ENCODE data around the gene ROBO2.

The ROBO2 gene

GRCh38 chr3:77189258-77189657 is 149.4 kb downstream of the ROBO2 start:
- DNase-seq (ENCODE audit: low spot score), result no peak

DNA sequence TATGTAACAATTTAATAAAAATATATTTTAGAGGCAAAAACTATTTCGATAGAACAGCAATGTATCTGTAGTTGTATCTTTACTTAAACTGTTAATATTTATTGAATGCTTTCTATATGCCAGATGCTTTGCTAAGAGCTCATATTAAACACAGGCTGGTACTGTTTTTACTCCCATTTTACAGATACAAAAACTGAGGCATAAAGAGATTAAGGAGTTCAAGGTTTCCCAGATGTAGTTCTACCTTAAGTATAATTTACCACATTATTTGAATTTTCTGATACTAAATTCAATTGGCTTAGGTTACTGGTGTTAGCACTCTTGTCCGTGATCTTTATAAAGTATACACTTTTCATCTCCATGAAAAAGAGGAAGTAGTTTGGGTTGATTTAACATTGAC is 149.8 kb downstream of the ROBO2 start:
- DNase-seq (ENCODE audit: low spot score), result no peak

- no peak for DNase-seq (ENCODE audit: low spot score)
Measured at GRCh38 chr3:77190374-77190773, 150.5 kb downstream of the ROBO2 start.

- no peak for DNase-seq (ENCODE audit: low spot score)
Measured at GRCh38 chr3:77191014-77191413, 151.1 kb downstream of the ROBO2 start.

GRCh38 chr3:77191640-77192039 is 151.7 kb downstream of the ROBO2 start:
- no peak for DNase-seq (ENCODE audit: low spot score)

GRCh38 chr3:77195766-77196545 is 156.1 kb downstream of the ROBO2 start:
- DNase-seq (ENCODE audit: low spot score), result no peak

- no peak for DNase-seq (ENCODE audit: low spot score)
Measured at GRCh38 chr3:77197408-77197807, 157.5 kb downstream of the ROBO2 start.

DNA sequence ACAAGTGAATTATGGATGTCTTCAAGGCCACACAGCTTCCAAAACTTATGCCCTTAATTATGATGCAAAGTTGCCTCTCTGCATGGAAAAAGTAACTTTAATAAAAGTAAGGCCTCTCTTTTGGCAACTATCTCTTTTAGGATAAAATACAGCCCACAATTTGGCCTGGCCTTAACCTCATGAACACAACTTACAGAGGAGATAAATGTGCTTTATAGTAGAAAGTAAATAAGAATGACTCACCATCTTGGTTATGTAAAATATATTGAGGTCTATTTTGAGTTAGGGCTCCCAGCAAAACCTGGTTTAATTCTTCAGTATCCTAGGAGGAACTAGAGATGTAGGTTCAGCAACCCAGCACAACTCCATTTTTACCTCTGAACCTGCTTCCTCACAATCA is 164.0 kb downstream of the ROBO2 start:
- DNase-seq (ENCODE audit: low spot score), result no peak

DNA sequence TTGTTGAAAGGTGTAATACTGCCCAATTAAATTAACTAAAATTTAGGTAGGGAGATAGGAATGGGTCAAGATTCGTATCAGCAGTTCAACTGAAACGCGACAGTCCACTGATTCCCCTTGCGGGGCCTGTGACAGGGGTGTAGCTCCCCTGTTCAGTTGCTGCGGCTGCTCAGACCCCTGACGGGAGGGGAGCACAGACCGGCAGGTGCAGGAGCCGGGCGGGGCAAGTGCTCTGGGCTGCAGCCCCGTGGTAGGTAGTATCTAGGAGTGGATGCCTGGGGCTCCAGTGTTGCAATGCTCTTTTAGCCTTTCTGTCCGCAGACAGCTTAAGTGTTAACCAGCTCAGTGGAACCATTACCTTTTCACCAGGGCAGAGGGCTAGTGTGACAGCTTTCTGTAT is 164.9 kb downstream of the ROBO2 start:
- peak; percentile 45 for DNase-seq (ENCODE audit: low spot score)

DNA sequence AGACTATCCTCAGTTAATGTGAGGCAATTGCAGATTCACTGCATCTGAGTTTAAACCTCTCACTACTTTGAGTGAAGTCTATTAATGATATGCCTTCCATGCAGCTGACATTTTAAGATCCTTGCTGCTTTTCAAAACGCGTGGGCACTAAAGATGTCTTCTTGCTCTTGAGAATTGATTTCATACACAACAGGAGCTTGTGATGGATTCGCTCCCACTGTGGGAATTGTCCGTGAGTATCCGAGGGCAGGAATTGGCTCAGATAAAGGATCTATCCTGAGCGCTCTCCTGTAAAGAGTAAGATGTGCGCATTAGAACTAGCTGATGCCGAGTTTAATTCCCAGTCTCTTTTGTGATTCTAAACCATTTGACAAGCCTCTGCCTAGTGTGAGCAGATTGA is 167.9 kb downstream of the ROBO2 start:
- no peak for DNase-seq (ENCODE audit: low spot score)

- no peak for DNase-seq (ENCODE audit: low spot score)
Measured at GRCh38 chr3:77222701-77223100, 182.8 kb downstream of the ROBO2 start.

GRCh38 chr3:77227567-77227966 is 187.7 kb downstream of the ROBO2 start:
- no peak for DNase-seq (ENCODE audit: low spot score)

GRCh38 chr3:77232557-77232956 is 192.7 kb downstream of the ROBO2 start:
- no peak for DNase-seq (ENCODE audit: low spot score)

- DNase-seq (ENCODE audit: low spot score), result no peak
Measured at GRCh38 chr3:77234004-77234403, 194.1 kb downstream of the ROBO2 start.

DNA sequence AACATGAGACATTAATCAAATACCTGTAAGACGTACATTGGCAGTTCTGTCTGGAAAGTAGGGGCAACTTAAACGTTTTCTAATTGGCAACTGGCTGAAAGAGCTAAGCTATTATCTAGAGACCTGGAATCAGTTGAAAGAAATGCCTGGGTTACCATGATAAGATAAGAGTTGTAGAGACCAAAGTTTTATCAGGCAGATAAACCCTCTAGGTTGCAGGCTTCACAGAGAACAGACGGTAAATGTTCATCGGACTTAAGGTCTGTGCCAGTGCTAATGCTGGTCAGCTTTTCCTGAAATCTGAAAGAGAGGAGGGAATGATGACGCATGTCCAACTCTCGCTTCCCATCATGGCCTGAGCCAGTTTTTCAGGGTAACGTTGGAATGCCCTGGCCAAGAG is 196.2 kb downstream of the ROBO2 start:
- no peak for DNase-seq (ENCODE audit: low spot score)

GRCh38 chr3:77240072-77240650 is 200.3 kb downstream of the ROBO2 start:
- DNase-seq (ENCODE audit: low spot score), result no peak

- no peak for DNase-seq (ENCODE audit: low spot score)
Measured at GRCh38 chr3:77242371-77242770, 202.5 kb downstream of the ROBO2 start.

- no peak for DNase-seq (ENCODE audit: low spot score)
Measured at GRCh38 chr3:77244981-77245380, 205.1 kb downstream of the ROBO2 start.

DNA sequence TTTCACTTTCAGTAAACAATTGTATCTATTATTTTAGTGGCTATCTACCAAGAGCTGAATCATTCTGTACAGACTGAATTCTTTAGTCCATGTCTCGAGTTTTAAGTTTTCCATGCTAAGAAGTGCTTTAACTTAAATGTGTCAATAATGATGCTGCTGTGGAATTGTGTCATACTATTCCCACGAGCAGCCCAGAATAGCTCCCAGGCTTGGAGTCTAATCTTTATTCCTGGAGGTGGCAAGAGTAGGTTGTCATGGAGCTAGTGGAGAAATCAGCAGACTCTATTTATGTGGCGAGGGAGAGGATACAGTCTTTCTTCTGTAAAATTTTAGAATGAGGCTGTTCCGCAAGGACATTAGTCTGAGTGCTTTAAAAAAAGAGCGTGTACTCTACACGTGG is 207.2 kb downstream of the ROBO2 start:
- DNase-seq (ENCODE audit: low spot score), result no peak

DNA sequence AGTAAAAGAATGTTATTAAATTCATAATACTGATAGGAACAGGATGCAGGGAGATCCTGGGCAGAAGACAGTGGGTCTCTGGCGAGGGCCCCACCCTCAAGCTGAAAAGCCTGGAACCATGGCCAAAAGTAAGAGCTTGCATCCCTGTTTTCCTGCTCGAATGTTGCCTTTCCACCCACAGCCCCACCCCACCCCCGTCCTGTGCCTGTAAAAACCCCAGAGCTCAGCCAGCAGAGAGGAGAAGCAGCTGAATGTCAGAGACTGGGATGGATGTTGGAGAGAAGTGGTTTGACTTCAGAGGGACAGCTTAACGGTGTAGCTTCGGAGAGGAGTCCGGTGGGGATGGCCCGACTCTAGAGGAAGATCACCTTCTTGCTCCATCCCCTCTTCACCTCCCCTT is 207.9 kb downstream of the ROBO2 start:
- DNase-seq (ENCODE audit: low spot score), result no peak

GRCh38 chr3:77248420-77248819 is 208.5 kb downstream of the ROBO2 start:
- DNase-seq (ENCODE audit: low spot score), result no peak

GRCh38 chr3:77251136-77251535 is 211.2 kb downstream of the ROBO2 start:
- DNase-seq (ENCODE audit: low spot score), result no peak

- DNase-seq (ENCODE audit: low spot score), result peak; percentile 71
Measured at GRCh38 chr3:77254967-77255831, 215.3 kb downstream of the ROBO2 start.
